ENCODE data around the gene UCP3.

- no peak for TF ChIP-seq CTCF (IDR thresholded peaks at IDR 0.05; ENCODE audit: insufficient read depth, low read depth, low read length)
- no peak for TF ChIP-seq EZH2 (IDR thresholded peaks at IDR 0.05; ENCODE audit: insufficient read depth, low read length)
Measured at GRCh38 chr11:73978576-73979086, 30.3 kb downstream of the UCP3 start.
